HG03354 (cell line): Measurements from ENCODE around the gene DENND1A.

Source experiments
- ATAC-seq: cut with Tn5 transposase; IDR thresholded peaks from one replicate; pipeline ENCODE4 v1.9.1; 2021; ENCODE audit warnings: mild to moderate bottlenecking; ENCODE audit not compliant: unreplicated experiment, poor library complexity, severe bottlenecking

Gene DENND1A

GRCh38 chr9:123784518-123784917 lies 145.4 kb downstream of the DENND1A start:
- no peak for ATAC-seq

- ATAC-seq = no peak
Measured at GRCh38 chr9:123778232-123778902, 151.6 kb downstream of the DENND1A start.

DNA sequence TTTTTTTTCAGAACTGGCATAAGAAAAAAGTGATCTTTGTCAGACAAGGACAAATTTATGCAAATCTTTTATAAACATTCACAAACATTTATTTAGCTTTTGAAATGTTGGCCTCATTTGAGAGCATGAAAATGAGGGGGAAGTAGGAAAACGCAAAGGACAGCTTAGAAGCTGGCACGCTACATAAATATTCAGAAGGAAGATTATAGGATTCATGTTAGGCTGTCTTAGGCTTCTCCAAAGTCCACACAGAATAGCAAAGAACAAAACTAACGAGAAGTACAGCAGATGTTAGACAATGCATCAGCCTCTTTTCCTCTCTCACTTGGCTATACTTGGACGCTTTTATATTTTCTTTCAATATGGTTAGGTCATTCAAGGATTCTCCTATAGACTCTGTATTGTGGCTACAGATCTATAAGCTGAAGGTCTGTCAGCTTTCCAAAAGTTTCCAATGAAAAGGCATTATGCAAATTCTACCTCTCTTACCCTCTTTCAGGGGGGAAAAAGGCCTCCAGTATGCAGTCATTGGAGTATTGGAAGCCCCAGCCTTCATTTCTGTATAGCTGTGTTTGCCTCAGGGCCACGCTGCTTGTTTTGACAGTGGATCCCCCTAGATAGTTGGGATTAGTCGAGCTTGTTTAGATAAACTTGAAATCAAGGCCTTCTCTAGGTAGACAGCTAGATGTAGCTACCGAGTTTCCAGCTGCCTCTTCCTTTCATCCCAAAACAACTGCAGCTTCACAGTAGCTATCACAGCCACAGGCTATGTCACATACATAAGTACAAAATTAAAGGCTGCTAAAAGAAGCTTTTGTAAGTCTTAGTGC lies 153.0 kb downstream of the DENND1A start:
- no peak for ATAC-seq

DNA sequence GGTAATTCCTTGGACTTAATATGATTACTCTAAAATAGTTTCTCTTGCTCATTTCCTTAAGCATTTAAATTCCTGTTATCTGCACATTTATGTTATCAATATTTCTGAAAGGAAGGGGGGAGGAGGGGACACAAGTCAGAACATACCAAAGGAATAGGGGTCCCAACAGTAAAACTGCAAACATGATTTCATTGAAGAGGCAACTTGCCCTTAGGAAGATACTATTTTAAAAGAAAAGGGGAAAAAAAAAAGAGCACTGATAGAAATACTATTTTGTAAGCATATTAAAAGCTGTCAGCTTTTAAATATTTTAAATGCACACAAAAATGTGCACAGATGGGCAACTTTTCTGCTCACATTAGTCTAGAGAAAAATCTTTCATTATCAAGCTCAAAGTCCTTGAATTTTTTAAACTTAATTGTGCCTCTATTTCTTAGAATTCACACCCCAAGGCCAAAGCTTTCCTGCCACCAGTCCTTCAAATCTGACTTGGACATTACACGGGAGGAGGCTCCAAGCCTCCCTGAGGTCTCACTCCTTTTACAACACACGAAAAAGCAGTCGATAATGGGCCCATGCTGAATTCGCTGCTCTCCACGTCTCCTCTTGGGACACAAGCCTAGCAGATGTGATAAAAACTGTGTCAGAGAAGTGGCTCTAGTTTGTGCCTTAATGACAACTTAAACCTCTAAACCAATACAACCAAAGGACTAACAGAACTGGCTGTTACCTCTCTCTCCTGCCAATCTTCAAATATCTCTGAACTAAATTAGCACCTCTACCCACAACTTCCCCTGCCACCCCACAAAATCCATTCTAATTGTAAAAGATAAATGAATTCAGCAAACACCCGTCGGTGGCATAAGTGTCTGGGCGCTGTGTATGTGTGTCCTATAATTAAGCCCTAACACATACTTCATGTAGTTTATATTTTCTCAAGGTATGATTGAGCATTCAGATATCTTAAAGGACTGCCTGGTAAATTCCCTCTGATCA lies 154.3 kb downstream of the DENND1A start:
- no peak for ATAC-seq

DNA sequence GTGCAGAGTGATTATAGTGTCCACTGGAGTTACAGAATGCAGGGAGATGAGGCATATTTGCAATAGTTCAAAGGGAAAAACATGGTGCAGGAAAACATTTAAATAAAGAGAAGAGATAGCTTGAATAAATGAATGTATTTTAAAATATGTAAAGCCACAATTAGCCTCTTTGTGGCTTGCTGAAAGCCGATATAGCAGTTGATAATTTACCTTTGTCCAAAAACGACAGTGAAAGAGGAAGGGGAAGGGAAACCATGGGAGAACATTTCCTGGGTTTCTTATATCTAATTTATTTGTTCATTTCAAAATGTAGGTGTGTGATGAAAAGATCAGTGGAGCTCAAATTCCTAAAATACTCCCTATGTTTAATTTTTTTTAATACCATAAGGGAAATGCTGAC lies 156.1 kb downstream of the DENND1A start:
- ATAC-seq = no peak

DNA sequence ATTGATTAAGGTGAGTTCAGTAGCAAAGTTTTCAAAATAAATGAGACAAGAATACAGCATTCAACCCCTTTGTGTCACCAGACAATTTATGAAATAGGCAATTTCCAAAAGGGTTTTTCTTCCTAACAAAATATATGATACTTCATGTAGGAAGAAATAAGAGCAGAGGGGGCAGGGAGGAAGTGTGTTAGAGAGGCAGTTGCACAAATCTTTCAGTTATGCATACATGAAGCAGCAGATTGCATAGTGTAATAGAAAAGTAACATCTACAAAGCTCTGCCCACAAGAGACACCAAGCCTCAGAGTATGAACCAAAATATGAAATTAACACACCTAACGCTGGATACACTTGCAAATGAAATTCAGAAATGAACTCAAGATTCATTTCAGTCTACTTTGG lies 157.0 kb downstream of the DENND1A start:
- ATAC-seq = no peak

- no peak for ATAC-seq
Measured at GRCh38 chr9:123772374-123772773, 157.6 kb downstream of the DENND1A start.

GRCh38 chr9:123771690-123772089 lies 158.2 kb downstream of the DENND1A start:
- ATAC-seq = no peak

DNA sequence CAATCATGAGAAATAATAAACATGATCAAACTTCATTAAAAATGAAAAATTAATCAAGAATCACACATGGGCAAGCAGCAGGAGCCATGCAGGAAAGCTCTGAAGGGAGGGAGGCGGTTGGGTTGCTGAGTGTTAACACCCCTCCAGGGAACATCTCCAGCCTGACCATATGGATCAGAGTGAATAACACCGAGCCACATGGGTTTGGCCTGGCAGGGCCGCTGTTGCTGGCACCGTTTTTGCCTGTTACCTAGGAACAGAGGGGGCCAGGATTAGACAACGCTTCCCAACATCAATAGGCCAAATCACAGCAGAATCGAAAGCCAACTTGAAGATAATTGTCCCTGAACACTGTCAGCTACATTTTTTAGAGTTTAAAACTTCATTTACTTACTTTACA lies 160.2 kb downstream of the DENND1A start:
- ATAC-seq = no peak

GRCh38 chr9:123763910-123764588 lies 165.9 kb downstream of the DENND1A start:
- ATAC-seq = no peak

- no peak for ATAC-seq
Measured at GRCh38 chr9:123761905-123762605, 167.9 kb downstream of the DENND1A start.

DNA sequence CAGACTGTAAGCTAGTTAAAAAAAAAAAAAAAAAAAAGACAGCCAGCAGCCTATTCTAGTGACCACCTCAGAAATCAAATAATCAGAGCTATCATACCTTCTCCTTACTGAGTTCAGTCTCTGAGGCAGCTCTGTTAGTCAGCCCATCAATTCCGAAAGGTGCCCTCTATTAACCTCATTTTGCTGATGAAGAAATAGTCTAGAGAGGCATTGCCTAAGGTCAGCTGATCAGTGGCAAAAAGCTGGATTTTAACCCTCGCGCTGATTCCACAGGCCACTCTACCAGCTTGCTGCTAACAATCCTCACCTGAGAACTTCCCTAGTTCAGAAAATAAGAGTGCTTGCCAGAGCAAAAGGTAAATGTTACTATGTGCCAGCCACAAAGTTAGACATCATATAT lies 172.0 kb downstream of the DENND1A start:
- ATAC-seq = no peak

- no peak for ATAC-seq
Measured at GRCh38 chr9:123757547-123757946, 172.4 kb downstream of the DENND1A start.

DNA sequence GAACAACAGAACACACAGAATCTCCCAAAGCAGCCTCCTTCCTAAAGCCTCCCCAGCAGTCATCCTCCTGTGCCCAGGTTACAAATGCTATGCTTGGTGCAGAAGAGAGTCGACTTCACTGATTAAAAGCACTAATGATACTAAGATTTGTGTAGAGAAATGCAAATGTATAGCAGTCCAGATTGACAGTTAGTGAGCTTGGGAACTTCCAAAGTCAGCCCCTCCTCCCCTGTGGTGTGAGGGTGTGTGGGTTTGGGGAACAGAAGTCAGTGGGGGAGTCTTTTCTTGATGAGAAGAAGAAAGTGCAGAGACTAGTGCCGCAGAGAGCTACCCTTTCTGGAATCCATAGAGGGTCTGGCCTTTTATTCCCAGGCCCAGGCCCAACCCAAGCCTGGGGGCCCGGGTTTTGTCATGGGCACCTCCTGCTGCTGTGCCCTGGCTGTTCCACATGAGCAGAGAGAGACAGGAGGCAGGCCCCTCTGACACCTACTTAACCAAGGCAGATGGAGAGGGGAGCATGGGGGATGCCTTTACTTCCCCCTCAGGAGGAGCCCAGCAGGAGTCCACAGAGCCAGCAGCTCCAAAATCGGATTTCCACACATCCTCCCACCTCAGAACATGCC lies 173.3 kb downstream of the DENND1A start:
- ATAC-seq = no peak

DNA sequence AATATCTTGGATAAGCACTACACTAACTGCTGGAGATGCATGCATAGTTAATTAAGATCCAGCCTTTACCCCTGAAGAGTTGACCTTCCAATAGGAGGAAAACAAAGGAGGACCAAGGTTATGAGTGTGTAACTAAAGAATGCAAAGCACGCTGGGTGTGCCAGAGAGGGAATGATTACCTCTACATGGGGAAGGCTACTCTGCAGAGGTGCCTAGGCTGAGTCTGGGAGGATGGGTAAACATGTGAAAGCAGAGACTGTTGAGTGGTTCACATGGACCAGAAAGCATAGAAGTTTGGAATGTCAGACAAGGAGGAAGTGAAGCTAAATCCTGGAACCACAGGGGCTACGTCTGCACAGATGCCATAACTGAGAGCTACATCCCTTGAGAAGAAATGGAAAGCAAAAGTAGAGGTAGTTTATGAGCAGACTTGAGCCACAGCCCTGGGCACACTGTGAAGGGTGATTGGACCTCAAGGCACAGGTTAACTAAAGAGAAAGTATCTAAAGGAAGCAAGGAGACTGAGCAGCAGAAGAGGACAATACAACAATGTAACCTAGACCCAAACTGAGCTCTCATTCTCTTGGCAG lies 176.2 kb downstream of the DENND1A start:
- no peak for ATAC-seq

GRCh38 chr9:123753016-123753415 lies 176.9 kb downstream of the DENND1A start:
- ATAC-seq = no peak

GRCh38 chr9:123749580-123750202 lies 180.2 kb downstream of the DENND1A start:
- ATAC-seq = no peak

DNA sequence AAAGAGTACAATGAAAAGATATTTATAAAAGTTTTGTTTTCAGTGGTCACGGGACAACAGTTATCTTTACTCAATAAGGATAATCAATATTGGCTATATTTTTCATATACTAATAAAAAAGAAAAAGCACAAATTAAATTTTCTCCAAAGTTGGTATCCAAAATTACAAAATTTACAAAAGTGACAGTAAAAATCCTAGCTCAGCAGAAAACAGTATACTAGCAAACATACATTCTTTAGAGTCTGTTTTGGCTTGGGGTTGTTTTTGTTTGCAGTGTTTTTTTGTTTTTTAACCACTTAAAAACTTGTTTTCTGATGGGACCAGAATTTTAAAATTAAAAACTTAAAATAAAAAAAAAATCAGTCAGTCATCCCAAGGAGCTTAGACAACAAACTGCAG lies 183.2 kb downstream of the DENND1A start:
- no peak for ATAC-seq
